IPS DF 19.7 (cell line): ENCODE data around the gene HTRA2.
A peak's percentile ranks its signal among the peaks of the same experiment; 100 is the strongest.

Experiments used
- DNase-seq: peaks from one replicate; pipeline ENCODE4 v3.0.0-alpha.2; 2013; ENCODE audit warnings: low read depth, low spot score

HTRA2 gene

DNA sequence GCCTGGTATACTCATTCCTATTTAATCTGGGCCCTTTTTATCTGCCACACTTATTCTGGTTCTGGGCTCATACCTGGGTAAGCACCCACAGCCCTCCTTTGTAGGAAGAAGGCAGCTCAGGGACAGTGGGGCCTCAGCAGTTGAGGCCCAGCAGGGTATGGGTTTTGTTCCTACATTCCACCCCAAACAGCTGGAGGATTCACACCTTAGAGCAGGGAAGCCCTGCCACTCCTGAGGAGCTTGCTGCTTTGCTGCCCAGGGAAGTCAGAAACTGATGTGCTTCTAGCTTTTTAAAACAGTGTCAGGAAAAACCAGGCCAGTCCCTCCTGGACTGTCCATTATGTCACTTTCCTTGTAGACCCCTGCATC lies 29.2 kb upstream of the HTRA2 start:
- DNase-seq = no peak

DNA sequence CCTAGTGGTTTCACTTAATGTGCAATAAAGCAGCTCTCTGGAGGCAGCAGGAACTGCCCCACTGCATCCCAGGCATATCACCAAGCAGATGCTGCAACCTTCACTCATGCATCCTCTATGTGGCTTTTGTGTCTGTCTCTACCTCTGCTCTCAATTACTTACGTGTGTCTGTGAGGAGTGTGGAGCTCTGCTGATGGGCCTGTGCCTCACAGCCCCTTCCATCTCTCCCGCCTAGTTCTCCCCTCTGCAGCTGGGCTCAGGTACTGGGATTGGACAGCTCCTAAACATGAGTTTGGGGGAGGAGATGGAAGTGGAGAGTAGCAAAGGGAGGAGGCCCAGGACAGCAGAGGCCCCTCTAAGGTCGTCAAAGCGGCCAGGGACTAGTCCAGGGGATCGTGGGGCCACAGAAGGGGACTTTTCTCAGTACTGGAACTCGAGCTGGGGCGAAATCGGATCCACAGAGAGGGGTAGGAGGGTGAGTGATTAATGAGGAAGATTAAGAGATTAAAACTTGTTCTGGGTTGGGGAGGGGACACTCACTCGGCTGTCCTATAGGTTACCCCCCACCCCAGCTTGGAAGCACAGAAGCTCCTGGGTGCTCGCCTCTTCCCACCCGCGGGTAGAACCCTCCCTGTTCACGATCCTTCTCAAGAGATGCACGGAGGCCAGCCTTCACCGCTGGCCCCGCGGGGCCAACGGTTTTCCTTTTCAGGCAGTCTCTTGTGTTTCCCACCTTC lies 28.2 kb upstream of the HTRA2 start:
- DNase-seq = no peak

GRCh38 chr2:74502147-74502719 lies 27.5 kb upstream of the HTRA2 start:
- no peak for DNase-seq

GRCh38 chr2:74502720-74503505 lies 26.8 kb upstream of the HTRA2 start:
- DNase-seq = no peak

GRCh38 chr2:74503506-74504475 lies 25.9 kb upstream of the HTRA2 start:
- DNase-seq = no peak

- DNase-seq = no peak
Observed at GRCh38 chr2:74504591-74504990, 25.1 kb upstream of the HTRA2 start.

DNA sequence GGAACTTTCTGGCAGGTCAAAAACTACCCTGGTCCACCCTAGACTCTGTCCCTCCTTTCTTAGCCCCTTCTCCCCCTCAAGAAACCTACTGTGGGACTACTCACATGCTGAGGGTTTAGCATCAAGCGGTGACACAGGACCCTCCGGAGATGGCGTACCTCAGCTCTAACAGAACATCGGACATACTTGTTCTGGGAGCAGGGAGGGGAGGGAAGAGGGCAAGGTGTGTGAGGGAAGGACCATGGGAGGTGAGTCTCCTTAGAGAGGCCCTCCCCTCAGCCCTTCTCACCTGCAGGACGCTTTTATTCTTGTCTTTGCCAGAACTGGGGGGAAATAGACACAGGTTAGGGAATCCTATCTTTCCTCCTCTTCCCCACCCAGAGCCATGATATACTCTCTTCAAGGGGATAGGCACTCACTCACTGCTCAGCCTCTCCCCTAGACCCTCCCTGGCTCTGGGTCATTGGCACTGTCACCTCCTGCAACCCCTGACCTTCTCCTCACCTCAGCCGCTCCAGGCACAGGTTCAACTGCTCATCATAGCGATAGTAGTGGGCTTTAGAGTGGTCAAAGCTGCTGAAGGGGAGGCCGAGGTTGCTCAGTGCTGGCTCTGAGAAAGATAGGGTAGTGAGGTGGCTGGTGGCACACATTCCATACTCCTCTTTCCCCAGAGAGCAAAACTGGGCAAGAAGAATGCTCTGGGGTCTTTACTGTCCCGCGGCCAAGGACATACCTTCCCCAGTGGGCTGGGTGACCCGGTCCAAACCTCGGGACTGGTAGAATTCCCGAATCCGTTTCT lies 24.1 kb upstream of the HTRA2 start:
- no peak for DNase-seq

- peak; percentile 94 for DNase-seq
Observed at GRCh38 chr2:74507145-74507925, 22.4 kb upstream of the HTRA2 start, which contains the start of gene PCGF1. Gene PCGF1 (minus strand): TSS chr2:74507695. CDS start chr2:74507668, 27 bp downstream.

DNA sequence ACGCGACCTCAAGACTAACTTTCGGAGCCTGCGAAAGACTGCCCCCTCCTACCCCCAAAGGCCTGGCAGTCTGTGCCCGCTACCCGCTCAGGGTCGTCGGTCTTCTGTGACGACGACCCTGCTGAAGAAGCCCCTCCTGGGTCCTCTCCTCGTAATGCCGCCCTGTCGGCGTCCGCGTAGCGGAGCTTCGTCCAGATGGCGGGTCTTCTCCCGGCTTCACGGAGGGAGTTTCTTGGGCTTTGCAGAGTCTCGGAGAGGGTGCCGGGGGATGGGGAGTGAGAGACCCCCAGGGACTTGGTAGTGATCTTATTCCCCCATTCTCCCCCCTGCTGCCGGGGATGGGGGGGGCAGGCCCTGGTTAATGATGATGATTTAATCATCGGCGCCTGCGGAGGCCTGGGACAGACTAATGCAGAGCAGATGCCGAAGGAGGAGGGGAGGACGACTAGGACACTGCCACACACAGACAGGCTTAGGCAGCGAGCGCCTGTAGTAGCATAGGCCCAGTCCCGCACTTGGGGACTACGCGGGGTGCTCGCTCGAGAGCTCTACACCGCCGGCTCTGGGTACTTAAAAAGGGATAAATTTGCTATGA lies 21.7 kb upstream of the HTRA2 start:
- no peak for DNase-seq

DNA sequence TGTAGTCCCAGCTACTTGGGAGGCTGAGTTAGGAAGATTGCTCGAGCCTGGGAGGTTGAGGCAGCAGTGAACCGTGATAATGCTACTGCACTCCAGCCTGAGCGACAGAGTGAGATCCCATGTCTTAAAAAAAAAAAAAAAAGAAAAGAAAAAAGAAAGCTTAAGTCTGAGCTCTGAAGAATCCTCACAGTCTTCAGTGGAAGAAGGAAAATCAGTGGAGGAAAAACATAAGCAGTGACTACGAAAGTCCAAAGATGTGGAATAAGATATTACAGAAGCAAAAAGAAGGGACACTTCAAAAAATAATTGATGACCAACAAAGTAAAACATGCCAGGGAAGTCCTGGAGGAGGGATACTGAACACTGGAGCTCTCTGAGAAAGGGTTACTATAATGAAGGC lies 19.5 kb upstream of the HTRA2 start:
- DNase-seq = no peak

DNA sequence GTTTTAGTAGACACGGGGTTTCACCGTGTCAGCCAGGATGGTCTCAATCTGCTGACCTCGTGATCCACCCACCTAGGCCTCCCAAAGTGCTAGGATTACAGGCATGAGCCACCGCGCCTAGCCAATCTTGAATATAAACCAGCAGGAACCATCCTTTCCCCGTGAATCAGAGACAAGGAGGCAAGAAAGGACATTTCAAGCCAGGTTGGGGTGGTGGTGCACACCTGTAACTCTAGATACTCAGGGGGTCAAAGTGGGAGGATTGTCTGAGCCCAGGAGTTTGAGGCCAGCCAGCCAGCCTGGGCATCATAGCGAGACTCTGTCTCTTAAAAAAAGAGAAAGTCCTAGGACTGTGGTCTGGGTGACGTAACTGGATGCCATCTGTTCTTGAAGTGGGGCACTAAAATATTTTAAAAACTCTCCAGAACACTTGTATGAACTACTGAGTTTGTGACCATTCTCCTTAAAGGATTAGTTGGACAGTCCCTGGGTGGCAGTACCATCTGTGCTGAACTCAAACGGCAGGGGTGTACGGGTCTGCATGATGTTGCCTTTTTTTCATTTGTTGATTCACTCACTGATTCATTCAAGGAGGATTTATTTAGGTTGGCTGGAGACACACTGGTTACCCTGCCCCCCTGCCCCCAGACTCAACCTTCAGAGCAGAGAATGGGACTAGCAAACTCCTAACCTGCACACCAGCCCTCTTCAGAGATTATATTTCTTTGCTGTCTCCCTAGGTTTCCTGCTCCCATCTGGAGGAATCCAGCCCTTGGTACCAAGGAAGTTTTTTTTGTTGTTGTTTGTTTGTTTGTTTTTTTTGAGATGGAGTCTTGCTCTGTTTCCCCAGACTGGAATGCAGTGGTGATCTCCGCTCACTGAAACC lies 18.4 kb upstream of the HTRA2 start:
- no peak for DNase-seq

GRCh38 chr2:74512744-74513604 lies 16.8 kb upstream of the HTRA2 start:
- DNase-seq = no peak

DNA sequence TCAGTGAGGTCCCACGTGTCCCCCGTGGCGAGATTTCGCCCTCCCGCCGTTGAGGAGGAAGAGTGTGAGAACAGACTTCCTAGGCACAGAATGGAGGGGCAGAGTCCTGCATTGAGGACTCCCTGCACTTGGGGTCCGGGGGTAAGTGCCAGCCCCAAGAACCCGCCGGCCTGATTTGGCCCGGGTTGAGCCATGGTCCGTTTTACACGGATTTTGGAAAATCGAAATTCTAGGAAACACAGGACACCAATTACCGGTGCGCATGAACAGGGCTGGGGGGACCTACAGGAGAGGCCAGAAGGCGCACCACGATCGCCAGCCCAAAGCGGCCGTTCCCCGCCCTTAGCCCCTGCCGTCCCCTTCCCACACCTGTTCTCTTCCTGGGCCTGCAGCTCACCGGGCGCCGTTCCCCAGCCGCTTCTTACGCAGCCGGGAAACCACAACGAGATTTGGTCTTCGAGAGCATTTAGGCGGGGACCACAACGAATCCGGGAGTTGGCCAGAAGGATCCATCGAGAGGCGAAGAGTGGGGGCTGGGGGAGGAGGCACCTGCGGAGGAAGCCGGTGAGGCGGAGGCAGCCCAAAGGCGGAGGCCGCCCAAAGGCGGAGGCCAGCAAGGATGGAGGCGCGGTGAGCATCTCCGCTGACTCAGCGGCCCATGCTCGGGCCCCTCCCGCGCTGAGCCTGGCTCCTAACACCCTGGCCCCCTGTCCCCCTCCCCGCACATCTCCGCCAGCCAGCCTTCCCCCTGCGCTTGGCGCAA lies 15.9 kb upstream of the HTRA2 start:
- DNase-seq = no peak

GRCh38 chr2:74514368-74515270 lies 15.1 kb upstream of the HTRA2 start, which contains the start of gene TLX2:
Gene TLX2 (plus strand): TSS chr2:74514450. CDS start chr2:74514807, 357 bp downstream.
- DNase-seq = no peak

GRCh38 chr2:74515271-74515980 lies 14.3 kb upstream of the HTRA2 start:
- no peak for DNase-seq
